ENCODE measurements around the gene PMPCA.

- no peak for TF ChIP-seq CTCF (IDR thresholded peaks at IDR 0.05; ENCODE audit: low read depth, low read length, missing input control)
- TF ChIP-seq TAF1 (conservative IDR thresholded peaks at IDR 0.05): no peak
These were observed 32.6 kb downstream of the PMPCA start for GRCh38 chr9:136443087-136443486.

All from liver (tissue), 3 donors.